ENCODE data around the gene RBM33. TPM values are rescaled to one million over a fixed set of nuclear protein-coding genes. Genes with fewer than 3 reads are reported as not detected.

The RBM33 gene
- total and polyA plus RNA-seq, 2 of the 4 experiments (the other 2 are of a cell fraction): 7.3 to 10.8 TPM

DNA sequence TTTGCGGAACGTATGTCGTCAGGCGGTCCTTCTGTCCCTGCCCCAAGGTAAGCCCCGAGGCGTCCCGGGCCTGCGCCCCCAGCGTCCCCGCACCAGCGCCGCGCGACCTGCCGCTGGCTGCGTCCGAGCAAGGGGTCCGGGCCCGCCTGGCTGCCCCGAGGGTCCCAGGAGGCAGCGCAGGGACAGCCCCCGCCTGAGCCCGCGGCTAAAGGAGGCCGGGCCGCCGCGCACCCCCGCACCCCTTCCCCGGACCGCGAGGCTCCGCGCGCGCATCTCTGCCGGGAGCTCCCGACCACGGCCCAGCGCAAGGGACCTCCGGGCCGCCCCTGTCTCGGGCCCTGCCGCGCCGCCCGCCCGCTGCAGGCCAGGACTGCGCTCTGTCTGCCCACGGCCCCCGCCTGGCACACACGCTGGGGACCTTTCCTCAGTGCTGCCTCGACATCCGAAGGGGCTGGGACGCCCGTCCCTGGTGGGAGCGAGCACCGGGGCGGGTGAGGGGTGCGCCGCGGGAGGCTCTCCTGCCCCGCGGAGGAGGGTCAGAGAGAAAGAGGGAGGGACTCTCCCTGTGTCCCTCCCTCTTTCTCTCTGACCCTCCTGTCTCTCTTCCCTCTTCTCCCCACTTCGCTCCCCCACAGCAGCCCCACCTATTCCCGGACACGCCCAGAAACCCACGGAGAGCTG lies 142.8 kb downstream of the RBM33 start:
- no peak for DNase-seq
- POLR2A ChIA-PET (ENCODE audit: unreplicated experiment): no interaction called here
- Histone ChIP-seq H3K4me1 (ENCODE audit: control insufficient read depth, insufficient read depth, low read length) (no peaks in the 10 kb centered on the region), H2BK120ac (ENCODE audit: low read depth, low read length) (no peak overlapping the region), H2AK5ac (ENCODE audit: low read depth, low read length) (no peak overlapping the region), H3K14ac (replicated peaks; ENCODE audit: low read depth, low read length) (no peak overlapping the region), H4K20me1 (ENCODE audit: insufficient read depth, low read length) (no peaks in the 10 kb centered on the region), H3K27ac (ENCODE audit: insufficient read depth, low read length) (no peak overlapping the region), H3K9me1 (ENCODE audit: insufficient read depth, low read length) (no peaks in the 10 kb centered on the region; the same call in 1 of the 2 replicates), H2BK15ac (ENCODE audit: low read depth, low read length) (no peak overlapping the region), H3K18ac (ENCODE audit: low read depth, low read length) (no peak overlapping the region), H3K23ac (ENCODE audit: low read depth, low read length) (no peak overlapping the region), H2AK9ac (replicated peaks; ENCODE audit: low read depth, low read length, poor library complexity) (no peak overlapping the region), H2BK5ac (ENCODE audit: low read depth, low read length, poor library complexity, severe bottlenecking) (no peak overlapping the region), H2BK20ac (ENCODE audit: low read depth, low read length) (no peak overlapping the region), H3K27me3 (ENCODE audit: control insufficient read depth, insufficient read depth, low read length) (no peaks in the 10 kb centered on the region), H3K4ac (ENCODE audit: low read depth, low read length) (no peak overlapping the region), H4K5ac (ENCODE audit: low read depth, low read length) (no peak overlapping the region), H2AFZ (replicated peaks; ENCODE audit: low read length, poor library complexity) (peak overlapping the region; percentile 89), H3K9me3 (ENCODE audit: control insufficient read depth, insufficient read depth, low read length) (no peaks in the 10 kb centered on the region), H3K4me2 (ENCODE audit: low read depth, low read length) (peak overlapping the region; percentile 81), H3K56ac (ENCODE audit: extremely low read depth, insufficient read depth, low read length) (no peak overlapping the region), H4K91ac (ENCODE audit: insufficient read depth, low read depth, low read length) (no peak overlapping the region), H3K4me3 (ENCODE audit: insufficient read depth, low read depth, low read length) (peak overlapping the region; percentile 58), H4K8ac (ENCODE audit: low read depth in 2 of 2, low read length in 2 of 2) (0 out of 4 replicates have a peak overlapping the region, but pooled peaks of 1 of the 2 experiments have one; percentile 17), H3K36me3 (ENCODE audit: control insufficient read depth, insufficient read depth, low read length) (peaks cover 4% of the 10 kb centered on the region; the same call in 1 of the 2 replicates), H3K9ac (ENCODE audit: low read depth, low read length) (no peak overlapping the region; the same call in 1 of the 2 replicates), H3K79me1 (ENCODE audit: low read depth in 1 of 2, low read length in 2 of 2) (no peaks in the 10 kb centered on the region)
- 3% methylated on average over 47 of the region's 68 CpGs; no CpG with 5 or more reads in 1 of the 2 experiments for WGBS, 2 experiments (ENCODE audit: extremely low coverage in 2 of 2, insufficient read length in 1 of 2)
- in situ Hi-C loops (cut with MboI; ENCODE audit: low sequenced_read_pairs) (no loop called here), dilution Hi-C loops (cut with HindIII; ENCODE audit: low sequenced_read_pairs, unreplicated experiment) (no loop called here), intact Hi-C loops (cut with micrococcal nuclease) (no loop called here)
- ATAC-seq (ENCODE audit: low read depth): peak; percentile 84
- TF ChIP-seq CEBPB (IDR thresholded peaks at IDR 0.05; ENCODE audit: low read depth, low read length) (no peak), FOS (IDR thresholded peaks at IDR 0.05; ENCODE audit: low read depth, low read length) (no peak), RAD21 (IDR thresholded peaks at IDR 0.05; ENCODE audit: low read length) (no peak), NFE2L2 (IDR thresholded peaks at IDR 0.05; ENCODE audit: low read depth, low read length) (no peak), SMC3 (IDR thresholded peaks at IDR 0.05; ENCODE audit: low read depth, low read length) (no peak), RCOR1 (IDR thresholded peaks at IDR 0.05; ENCODE audit: insufficient replicate concordance, low read length) (no peak), BHLHE40 (IDR thresholded peaks at IDR 0.05; ENCODE audit: low read depth, low read length) (no peak), RFX5 (IDR thresholded peaks at IDR 0.05; ENCODE audit: low read depth, low read length) (no peak), CHD1 (IDR thresholded peaks at IDR 0.05; ENCODE audit: low read depth, low read length) (no peak), MXI1 (IDR thresholded peaks at IDR 0.05; ENCODE audit: borderline replicate concordance, low read depth, low read length) (no peak), MAFK (IDR thresholded peaks at IDR 0.05; ENCODE audit: low read depth, low read length) (no peak), POLR2A (IDR thresholded peaks at IDR 0.05; ENCODE audit: low read depth, low read length) (no peak)
- TF ChIP-seq, protein P1, sequence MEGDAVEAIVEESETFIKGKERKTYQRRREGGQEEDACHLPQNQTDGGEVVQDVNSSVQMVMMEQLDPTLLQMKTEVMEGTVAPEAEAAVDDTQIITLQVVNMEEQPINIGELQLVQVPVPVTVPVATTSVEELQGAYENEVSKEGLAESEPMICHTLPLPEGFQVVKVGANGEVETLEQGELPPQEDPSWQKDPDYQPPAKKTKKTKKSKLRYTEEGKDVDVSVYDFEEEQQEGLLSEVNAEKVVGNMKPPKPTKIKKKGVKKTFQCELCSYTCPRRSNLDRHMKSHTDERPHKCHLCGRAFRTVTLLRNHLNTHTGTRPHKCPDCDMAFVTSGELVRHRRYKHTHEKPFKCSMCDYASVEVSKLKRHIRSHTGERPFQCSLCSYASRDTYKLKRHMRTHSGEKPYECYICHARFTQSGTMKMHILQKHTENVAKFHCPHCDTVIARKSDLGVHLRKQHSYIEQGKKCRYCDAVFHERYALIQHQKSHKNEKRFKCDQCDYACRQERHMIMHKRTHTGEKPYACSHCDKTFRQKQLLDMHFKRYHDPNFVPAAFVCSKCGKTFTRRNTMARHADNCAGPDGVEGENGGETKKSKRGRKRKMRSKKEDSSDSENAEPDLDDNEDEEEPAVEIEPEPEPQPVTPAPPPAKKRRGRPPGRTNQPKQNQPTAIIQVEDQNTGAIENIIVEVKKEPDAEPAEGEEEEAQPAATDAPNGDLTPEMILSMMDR (conservative IDR thresholded peaks at IDR 0.05; ENCODE audit: low read depth, low read length): no peak
- TF ChIP-seq, protein P2, sequence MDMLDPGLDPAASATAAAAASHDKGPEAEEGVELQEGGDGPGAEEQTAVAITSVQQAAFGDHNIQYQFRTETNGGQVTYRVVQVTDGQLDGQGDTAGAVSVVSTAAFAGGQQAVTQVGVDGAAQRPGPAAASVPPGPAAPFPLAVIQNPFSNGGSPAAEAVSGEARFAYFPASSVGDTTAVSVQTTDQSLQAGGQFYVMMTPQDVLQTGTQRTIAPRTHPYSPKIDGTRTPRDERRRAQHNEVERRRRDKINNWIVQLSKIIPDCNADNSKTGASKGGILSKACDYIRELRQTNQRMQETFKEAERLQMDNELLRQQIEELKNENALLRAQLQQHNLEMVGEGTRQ (IDR thresholded peaks at IDR 0.05; ENCODE audit: low read depth, low read length): no peak
- TF ChIP-seq, protein P3, sequence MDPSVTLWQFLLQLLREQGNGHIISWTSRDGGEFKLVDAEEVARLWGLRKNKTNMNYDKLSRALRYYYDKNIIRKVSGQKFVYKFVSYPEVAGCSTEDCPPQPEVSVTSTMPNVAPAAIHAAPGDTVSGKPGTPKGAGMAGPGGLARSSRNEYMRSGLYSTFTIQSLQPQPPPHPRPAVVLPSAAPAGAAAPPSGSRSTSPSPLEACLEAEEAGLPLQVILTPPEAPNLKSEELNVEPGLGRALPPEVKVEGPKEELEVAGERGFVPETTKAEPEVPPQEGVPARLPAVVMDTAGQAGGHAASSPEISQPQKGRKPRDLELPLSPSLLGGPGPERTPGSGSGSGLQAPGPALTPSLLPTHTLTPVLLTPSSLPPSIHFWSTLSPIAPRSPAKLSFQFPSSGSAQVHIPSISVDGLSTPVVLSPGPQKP (IDR thresholded peaks at IDR 0.05; ENCODE audit: borderline replicate concordance, low read depth, low read length): no peak
- CTCF ChIA-PET: no interaction called here
- no TSS peak for BruUV-seq (replicated peaks)
